Measurements from ENCODE around the gene C1R.
"Not testable (repeated sequence)": the region's sequence is repeated elsewhere in the genome, so short reads cannot be mapped to it uniquely, and the experiment has no call there.

C1R gene

GRCh38 chr12:7065073-7065623 lies 27.1 kb downstream of the C1R start:
- DNase-seq: no peak

GRCh38 chr12:7064516-7064915 lies 27.7 kb downstream of the C1R start:
- DNase-seq: no peak

GRCh38 chr12:7061596-7061995 lies 30.6 kb downstream of the C1R start:
- no peak for DNase-seq

- no peak for DNase-seq
Measured at GRCh38 chr12:7061138-7061537, 31.1 kb downstream of the C1R start.

- no peak for DNase-seq
Measured at GRCh38 chr12:7060353-7060954, 31.8 kb downstream of the C1R start, which contains the start of gene C1S. C1S (plus strand) TSS chr12:7060718; CDS start chr12:7061913, 1,195 bp downstream.

GRCh38 chr12:7059780-7060179 lies 32.5 kb downstream of the C1R start:
- DNase-seq: no peak

GRCh38 chr12:7058850-7059395 lies 33.3 kb downstream of the C1R start:
- no peak for DNase-seq

- DNase-seq: no peak
Measured at GRCh38 chr12:7058163-7058845, 33.9 kb downstream of the C1R start.

GRCh38 chr12:7055736-7056135 lies 36.5 kb downstream of the C1R start:
- not testable (repeated sequence) for DNase-seq

GRCh38 chr12:7054925-7055324 lies 37.3 kb downstream of the C1R start:
- no peak for DNase-seq

- not testable (repeated sequence) for DNase-seq
Measured at GRCh38 chr12:7049973-7050372, 42.3 kb downstream of the C1R start.

- not testable (repeated sequence) for DNase-seq
Measured at GRCh38 chr12:7049445-7049951, 42.7 kb downstream of the C1R start.

GRCh38 chr12:7047306-7047705 lies 44.9 kb downstream of the C1R start:
- no peak for DNase-seq

GRCh38 chr12:7046383-7047105 lies 45.7 kb downstream of the C1R start:
- DNase-seq: no peak

- DNase-seq: no peak
Measured at GRCh38 chr12:7045913-7046312, 46.3 kb downstream of the C1R start.

GRCh38 chr12:7042842-7043241 lies 49.4 kb downstream of the C1R start:
- DNase-seq: no peak

GRCh38 chr12:7039403-7039802 lies 52.8 kb downstream of the C1R start:
- peak; percentile 89 for DNase-seq

GRCh38 chr12:7038591-7038990 lies 53.7 kb downstream of the C1R start:
- DNase-seq: no peak

GRCh38 chr12:7037411-7037810 lies 54.8 kb downstream of the C1R start:
- DNase-seq: not testable (repeated sequence)

GRCh38 chr12:7035463-7035862 lies 56.8 kb downstream of the C1R start:
- DNase-seq: no peak

GRCh38 chr12:7034464-7034863 lies 57.8 kb downstream of the C1R start:
- DNase-seq: no peak

GRCh38 chr12:7032990-7033389 lies 59.3 kb downstream of the C1R start:
- DNase-seq: no peak

- no peak for DNase-seq
Measured at GRCh38 chr12:7031306-7031705, 60.9 kb downstream of the C1R start.
